Spleen (tissue), 7 donors: ENCODE results near the gene G3BP2.

Source experiments
- POLR2A ChIP-seq, 3 donors: fragments of 450-650 bp; IDR thresholded peaks; one replicate each; pipeline ENCODE4 v1.5.1; 2017; ENCODE audit warnings: antibody characterized with exemption in 3 of 3, mild to moderate bottlenecking in 1 of 3
- POLR2AphosphoS5 ChIP-seq, 3 donors: sonication (generic); formaldehyde crosslinking; IDR thresholded peaks; one replicate each; pipeline ENCODE4 v1.5.1; 2017; ENCODE audit warnings: antibody characterized with exemption in 3 of 3
- TF ChIP-seq, protein P1 (sequence below), 11 experiments: fragments of 200-600 bp in 7 of 11; fragments of 450-650 bp in 4 of 11; sonication (generic) in 4 of 11; IDR thresholded peaks in 8 of 11; conservative IDR thresholded peaks in 3 of 11; 1 replicate in 7 of 11; 2 replicates in 4 of 11; pipeline versions ENCODE4 v1.4.0 to v1.8.0; 2016 to 2021; ENCODE audit warnings: antibody characterized with exemption in 11 of 11, inconsistent platforms in 4 of 11, mild to moderate bottlenecking in 1 of 11
- donor health status: DM: no; HTN: no; CAD: no; lungs with moderate emphysema.
- donor health status: DM: no; HTN: no; CAD: no.
- donor health status: DM: no; HTN: no; CAD: no.

DNA sequence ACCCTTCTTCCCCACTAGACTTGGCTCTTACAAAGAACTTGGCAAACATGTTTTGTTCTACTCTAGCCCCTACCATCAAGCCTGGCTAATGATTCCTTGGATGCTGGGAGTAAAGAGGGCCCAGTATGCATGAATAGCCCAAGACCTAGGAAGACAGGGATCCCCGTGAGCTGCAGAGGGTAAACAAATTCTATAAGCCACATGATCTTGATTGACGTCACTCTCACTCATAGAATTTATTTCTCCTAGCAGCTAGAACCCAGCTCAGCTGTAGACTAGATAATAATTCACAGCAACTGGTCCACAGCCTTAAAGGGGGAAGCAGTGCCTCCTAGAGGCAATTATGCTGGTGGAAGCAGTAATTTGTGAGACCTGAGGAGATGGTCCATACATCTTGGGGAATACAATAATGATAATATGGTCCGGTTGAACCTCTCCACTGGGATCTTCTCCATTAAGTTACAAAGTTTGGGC, 35.0 kb upstream of the G3BP2 start:
- TF ChIP-seq, protein P1, sequence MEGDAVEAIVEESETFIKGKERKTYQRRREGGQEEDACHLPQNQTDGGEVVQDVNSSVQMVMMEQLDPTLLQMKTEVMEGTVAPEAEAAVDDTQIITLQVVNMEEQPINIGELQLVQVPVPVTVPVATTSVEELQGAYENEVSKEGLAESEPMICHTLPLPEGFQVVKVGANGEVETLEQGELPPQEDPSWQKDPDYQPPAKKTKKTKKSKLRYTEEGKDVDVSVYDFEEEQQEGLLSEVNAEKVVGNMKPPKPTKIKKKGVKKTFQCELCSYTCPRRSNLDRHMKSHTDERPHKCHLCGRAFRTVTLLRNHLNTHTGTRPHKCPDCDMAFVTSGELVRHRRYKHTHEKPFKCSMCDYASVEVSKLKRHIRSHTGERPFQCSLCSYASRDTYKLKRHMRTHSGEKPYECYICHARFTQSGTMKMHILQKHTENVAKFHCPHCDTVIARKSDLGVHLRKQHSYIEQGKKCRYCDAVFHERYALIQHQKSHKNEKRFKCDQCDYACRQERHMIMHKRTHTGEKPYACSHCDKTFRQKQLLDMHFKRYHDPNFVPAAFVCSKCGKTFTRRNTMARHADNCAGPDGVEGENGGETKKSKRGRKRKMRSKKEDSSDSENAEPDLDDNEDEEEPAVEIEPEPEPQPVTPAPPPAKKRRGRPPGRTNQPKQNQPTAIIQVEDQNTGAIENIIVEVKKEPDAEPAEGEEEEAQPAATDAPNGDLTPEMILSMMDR (IDR thresholded peaks at IDR 0.05 in 8 of 11, conservative IDR thresholded peaks at IDR 0.05 in 3 of 11), result peak in 7 of 11 experiments; percentile 19 to 50 (median 27)
- TF ChIP-seq POLR2AphosphoS5 (IDR thresholded peaks at IDR 0.05) (no peak), POLR2A (IDR thresholded peaks at IDR 0.05) (no peak)
